Mucosa of rectum (tissue), 2 donors: Measurements from ENCODE around the gene HS1BP3.

Experiments used
- H3K27ac ChIP-seq, 2 donors: one replicate each; pipeline ENCODE4 v1.7.0; 2013; ENCODE audit warnings: inconsistent platforms in 2 of 2, low read depth in 2 of 2, low read length in 2 of 2
- H3K27me3 ChIP-seq, 2 donors: one replicate each; pipeline ENCODE4 v1.7.0; 2013; ENCODE audit warnings: low read length in 2 of 2; ENCODE audit not compliant: control insufficient read depth in 2 of 2, insufficient read depth in 2 of 2
- H3K36me3 ChIP-seq, 2 donors: one replicate each; pipeline ENCODE4 v1.7.0; 2013; ENCODE audit warnings: low read length in 2 of 2; ENCODE audit not compliant: control insufficient read depth in 2 of 2, insufficient read depth in 2 of 2
- H3K4me1 ChIP-seq, 2 donors: one replicate each; pipeline ENCODE4 v1.7.0; 2013; ENCODE audit warnings: low read length in 2 of 2, mild to moderate bottlenecking in 1 of 2; ENCODE audit not compliant: control insufficient read depth in 2 of 2, insufficient read depth in 2 of 2
- H3K4me3 ChIP-seq, 2 donors: one replicate each; pipeline ENCODE4 v1.7.0; 2013; ENCODE audit warnings: low read length in 2 of 2
- H3K9ac ChIP-seq, 2 donors: one replicate each; pipeline ENCODE4 v1.7.0; 2013; ENCODE audit warnings: low read length in 2 of 2, low read depth in 1 of 2, mild to moderate bottlenecking in 1 of 2
- H3K9me3 ChIP-seq, 2 donors: one replicate each; pipeline ENCODE4 v1.7.0; 2013; ENCODE audit warnings: low read length in 2 of 2; ENCODE audit not compliant: control insufficient read depth in 2 of 2
- donor health status: healthy.
- donor health status: Normal muscosa, but diverticular disease.

Gene HS1BP3

DNA sequence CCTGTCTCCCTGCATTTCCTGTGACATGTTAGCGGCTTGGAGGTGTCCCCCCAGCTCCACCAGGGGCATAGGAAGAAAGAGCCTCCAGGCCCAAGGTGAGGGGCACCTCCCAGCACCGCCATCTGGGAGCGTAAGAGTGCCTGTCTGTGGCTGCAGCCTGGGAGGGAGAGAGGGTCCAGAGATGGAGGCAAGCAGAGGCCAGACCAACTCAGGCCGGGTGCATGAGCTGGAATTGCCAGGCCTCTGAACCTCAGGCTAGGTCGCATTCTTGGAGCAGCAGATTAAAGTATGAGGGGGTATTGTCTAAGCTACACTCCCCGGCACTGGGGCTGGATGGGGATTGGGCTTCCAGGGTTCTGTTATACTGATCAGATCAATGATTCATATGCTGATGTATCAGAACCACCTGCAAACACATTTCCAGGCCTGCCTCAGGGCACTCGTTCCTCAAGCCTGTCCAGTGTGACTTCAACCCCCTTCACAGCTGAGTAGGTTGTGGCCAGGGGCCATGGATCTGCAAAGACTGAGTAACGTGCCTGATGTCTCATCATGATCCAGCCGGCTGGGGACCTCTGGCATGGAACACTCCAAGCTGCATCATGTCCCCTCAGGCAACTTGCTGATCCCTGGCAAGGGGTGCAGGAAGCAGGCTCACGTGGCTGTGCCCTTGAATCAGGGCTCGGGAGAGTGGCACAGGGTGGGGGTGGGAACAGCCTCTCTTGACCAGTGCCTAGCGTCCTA lies 73.2 kb downstream of the HS1BP3 start:
- H3K4me3 ChIP-seq: no peak overlapping the region
- no peak overlapping the region for H3K9ac ChIP-seq
- H3K9me3 ChIP-seq: peaks cover 0 to 2% of the 10 kb centered on the region in 2 donors
- peaks cover 5 to 26% of the 10 kb centered on the region in 2 donors for H3K4me1 ChIP-seq
- no peaks in the 10 kb centered on the region for H3K36me3 ChIP-seq
- no peaks in the 10 kb centered on the region for H3K27me3 ChIP-seq
- H3K27ac ChIP-seq: no peak overlapping the region

DNA sequence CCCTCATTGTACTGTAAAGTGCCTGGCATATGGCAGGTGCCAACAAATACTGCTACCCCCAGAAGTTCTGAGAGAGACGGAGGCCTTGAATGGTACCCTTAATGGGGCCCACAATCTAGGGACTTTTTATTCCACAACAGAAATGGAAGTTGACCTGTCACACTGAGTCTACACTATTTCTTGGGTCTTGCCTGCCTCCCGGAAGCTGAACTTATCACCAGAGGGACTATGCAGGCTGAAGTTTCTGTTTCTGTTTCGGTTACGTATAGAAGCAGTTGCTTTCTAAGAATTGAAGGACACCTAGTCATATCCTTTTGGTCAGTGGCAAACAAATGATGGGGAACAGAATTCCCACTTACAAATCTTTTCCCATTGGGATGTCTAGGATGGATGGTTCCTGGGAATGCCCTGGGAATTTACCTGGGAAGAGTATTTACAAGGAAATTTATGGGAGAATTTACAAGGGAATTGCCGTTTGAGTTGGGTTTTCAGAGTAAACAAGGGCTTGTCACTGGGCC lies 74.2 kb downstream of the HS1BP3 start:
- no peaks in the 10 kb centered on the region for H3K36me3 ChIP-seq
- no peaks in the 10 kb centered on the region for H3K27me3 ChIP-seq
- H3K4me3 ChIP-seq: peak overlapping the region; percentile 17 to 37
- H3K9ac ChIP-seq: peak overlapping the region in 1 of 2 donors; percentile 24
- H3K9me3 ChIP-seq: peaks cover 0 to 2% of the 10 kb centered on the region in 2 donors
- H3K4me1 ChIP-seq: peaks cover 5 to 26% of the 10 kb centered on the region in 2 donors
- H3K27ac ChIP-seq: peak overlapping the region; percentile 40 to 48

DNA sequence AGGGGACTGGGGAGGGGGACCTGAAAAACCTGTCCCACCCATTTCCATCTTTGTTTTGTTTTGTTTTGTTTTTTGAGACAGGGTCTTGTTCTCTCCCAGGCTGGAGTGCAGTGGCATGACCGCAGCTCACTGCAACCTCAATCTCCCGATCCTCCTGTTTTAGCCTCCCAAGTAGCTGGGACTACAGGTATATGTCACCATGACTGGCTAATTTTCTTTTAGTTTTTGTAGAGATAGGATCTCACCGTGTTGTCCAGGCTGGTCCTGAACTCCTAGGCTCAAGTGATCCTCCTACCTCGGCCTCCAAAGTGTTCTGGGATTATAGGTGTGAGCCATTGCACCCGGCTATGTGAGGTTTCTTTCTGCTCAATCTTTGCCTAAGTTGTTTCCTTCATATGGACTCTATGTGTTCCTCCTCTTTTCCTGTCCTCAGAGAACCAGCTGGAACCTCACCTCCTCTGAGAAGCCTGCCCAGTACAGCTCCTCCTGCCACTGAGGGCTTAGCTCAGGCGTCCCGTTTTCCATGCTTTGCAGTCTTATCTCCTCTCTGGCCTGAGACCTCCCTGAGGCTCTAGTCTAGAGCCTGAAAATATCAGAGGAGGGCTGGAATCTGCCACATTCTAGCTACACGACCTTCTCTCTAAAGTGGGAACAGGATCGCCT lies 74.8 kb downstream of the HS1BP3 start:
- peak overlapping the region in 1 of 2 donors; percentile 24 for H3K9ac ChIP-seq
- H3K27me3 ChIP-seq: no peaks in the 10 kb centered on the region
- H3K4me3 ChIP-seq: peak overlapping the region; percentile 17 to 37
- H3K9me3 ChIP-seq: no peaks in the 10 kb centered on the region
- peak overlapping the region; percentile 12 to 48 for H3K27ac ChIP-seq
- peaks cover 5 to 26% of the 10 kb centered on the region in 2 donors for H3K4me1 ChIP-seq
- no peaks in the 10 kb centered on the region for H3K36me3 ChIP-seq

DNA sequence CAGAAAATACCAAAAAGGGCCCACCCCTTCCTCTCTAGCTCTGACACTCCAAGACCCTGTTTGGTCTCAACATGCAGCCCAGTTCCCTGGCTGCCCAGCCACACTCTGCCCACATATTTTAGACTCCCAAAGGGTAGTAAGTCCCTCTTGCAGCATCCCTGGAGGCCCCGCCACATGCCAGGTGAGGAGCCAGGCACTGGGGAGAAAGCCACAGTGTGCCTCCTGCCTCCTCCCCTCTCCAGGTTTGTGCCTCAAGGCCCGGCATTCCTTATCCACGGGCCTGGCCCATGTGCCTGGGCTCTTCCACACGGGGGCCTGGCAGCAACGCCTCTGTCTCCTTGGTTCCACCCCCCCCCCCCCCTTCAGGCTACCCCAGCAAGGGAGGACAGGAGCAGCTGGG lies 75.5 kb downstream of the HS1BP3 start:
- H3K4me3 ChIP-seq: no peak overlapping the region
- H3K27me3 ChIP-seq: no peaks in the 10 kb centered on the region
- no peaks in the 10 kb centered on the region for H3K36me3 ChIP-seq
- no peak overlapping the region for H3K27ac ChIP-seq
- no peak overlapping the region for H3K9ac ChIP-seq
- no peaks in the 10 kb centered on the region for H3K9me3 ChIP-seq
- peaks cover 5 to 26% of the 10 kb centered on the region in 2 donors for H3K4me1 ChIP-seq

DNA sequence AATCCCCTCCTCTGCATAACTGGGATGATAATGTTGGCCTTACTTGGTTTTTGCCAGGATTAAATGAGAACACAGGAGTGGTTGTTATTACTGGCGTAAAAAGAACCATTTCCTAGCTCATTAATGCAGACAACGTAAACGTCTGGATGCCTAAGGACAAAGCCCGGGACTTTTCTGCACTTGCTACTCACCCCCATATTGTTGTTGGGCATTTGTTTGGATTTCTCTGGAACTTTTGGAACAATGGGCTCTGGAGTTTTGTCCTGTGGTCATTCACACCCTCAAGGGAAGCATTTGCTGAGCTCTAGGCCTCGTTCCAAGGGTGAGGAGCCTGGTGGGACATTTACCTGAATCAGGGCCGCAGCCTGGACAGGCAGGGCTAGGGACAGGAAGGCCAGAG lies 76.0 kb downstream of the HS1BP3 start:
- no peak overlapping the region for H3K27ac ChIP-seq
- H3K4me3 ChIP-seq: no peak overlapping the region
- H3K36me3 ChIP-seq: no peaks in the 10 kb centered on the region
- no peak overlapping the region for H3K9ac ChIP-seq
- no peaks in the 10 kb centered on the region for H3K27me3 ChIP-seq
- H3K4me1 ChIP-seq: peaks cover 5 to 26% of the 10 kb centered on the region in 2 donors
- H3K9me3 ChIP-seq: no peaks in the 10 kb centered on the region

DNA sequence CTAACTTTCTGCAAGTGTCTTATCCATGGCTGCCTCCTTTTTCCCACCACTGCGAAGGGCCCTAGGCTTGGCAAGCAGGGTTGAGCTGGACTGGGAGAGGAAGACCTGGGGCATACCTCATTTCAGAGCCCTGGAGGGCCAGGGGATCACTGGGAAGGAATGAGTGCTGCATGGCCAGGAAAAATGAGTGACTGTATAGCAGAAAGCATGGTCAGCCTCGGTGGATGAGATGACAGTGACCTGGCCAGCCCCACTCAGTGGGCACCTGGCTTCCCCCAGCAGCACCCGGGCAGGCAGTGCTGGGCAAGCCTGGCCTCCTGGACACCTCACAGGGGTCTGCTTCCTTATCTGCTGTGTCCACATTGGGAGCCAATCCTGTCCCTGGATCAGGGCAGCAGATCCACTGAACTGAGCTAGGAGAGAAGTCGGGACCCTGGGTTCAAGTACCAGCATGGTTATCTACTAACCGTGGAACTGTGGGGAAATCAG lies 76.4 kb downstream of the HS1BP3 start:
- H3K4me3 ChIP-seq: no peak overlapping the region
- H3K27me3 ChIP-seq: no peaks in the 10 kb centered on the region
- H3K4me1 ChIP-seq: peaks cover 5 to 24% of the 10 kb centered on the region in 2 donors
- no peaks in the 10 kb centered on the region for H3K9me3 ChIP-seq
- no peaks in the 10 kb centered on the region for H3K36me3 ChIP-seq
- H3K27ac ChIP-seq: no peak overlapping the region
- no peak overlapping the region for H3K9ac ChIP-seq

DNA sequence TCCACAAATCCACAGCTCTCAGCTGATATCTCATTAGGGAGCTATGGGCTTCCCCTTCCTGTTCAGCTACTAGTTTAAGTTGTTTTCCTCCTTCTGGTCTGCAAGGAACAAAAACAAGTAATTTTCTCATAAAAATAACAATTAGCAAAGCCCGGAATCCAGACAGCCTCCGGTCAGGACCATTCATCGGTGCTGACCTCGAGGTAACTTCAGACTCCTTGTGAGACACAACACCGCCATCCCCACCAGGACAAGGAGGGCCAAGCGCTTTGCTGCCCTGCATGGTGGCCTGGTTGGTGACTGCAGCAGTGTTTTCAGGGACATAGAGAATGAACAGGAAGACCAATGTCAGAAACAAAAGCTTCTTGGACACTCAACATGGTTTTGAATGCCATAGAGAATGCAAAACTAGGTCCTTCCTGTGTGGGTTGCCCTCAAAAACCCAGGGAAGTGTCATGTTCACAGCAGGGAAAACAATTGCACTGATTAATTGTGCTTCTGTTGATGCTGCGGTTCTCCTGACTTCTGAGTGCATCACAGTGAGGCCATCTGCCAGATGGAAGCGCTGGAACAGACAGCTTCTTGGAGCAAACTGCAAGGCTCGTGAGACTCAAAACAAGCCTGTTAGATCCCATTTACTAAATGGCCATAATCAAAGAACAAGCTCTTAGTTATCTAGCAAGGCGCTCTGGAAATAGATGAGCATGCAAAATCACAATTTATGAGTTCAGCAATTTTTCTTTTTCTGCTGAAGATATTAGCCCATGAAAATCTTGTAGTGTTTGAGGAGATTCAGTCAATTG lies 77.1 kb downstream of the HS1BP3 start:
- Histone ChIP-seq H3K9ac (no peak overlapping the region), H3K4me3 (no peak overlapping the region)

DNA sequence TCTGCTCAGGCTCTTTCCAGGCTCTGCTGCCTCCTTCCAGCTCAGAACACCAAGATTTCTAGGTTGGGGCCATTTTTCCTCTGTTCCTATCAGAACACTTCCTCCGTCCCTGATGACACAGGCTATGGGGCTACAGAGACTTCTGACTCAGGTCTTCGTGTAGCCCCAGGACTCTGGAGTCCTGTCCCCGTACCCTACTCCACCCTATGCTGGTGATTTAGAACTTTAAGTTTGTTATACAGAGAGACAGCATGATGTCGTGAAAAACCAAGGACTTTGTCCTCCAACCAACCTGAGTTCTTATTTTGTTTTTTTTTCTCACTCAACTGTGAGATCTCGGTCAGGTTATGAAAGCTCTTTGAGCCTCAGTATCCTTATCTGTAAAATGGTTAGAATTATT lies 78.7 kb downstream of the HS1BP3 start:
- peaks cover 5 to 11% of the 10 kb centered on the region in 2 donors for H3K4me1 ChIP-seq
- no peaks in the 10 kb centered on the region for H3K27me3 ChIP-seq
- H3K9ac ChIP-seq: no peak overlapping the region
- no peak overlapping the region for H3K27ac ChIP-seq
- no peaks in the 10 kb centered on the region for H3K9me3 ChIP-seq
- H3K4me3 ChIP-seq: no peak overlapping the region
- H3K36me3 ChIP-seq: no peaks in the 10 kb centered on the region

More for the DNA sequence above, 77.1 kb downstream of the HS1BP3 start:
- no peaks in the 10 kb centered on the region for H3K27me3 ChIP-seq
- H3K4me1 ChIP-seq: peaks cover 5 to 17% of the 10 kb centered on the region in 2 donors
- H3K27ac ChIP-seq: no peak overlapping the region
- no peaks in the 10 kb centered on the region for H3K9me3 ChIP-seq
- no peaks in the 10 kb centered on the region for H3K36me3 ChIP-seq

DNA sequence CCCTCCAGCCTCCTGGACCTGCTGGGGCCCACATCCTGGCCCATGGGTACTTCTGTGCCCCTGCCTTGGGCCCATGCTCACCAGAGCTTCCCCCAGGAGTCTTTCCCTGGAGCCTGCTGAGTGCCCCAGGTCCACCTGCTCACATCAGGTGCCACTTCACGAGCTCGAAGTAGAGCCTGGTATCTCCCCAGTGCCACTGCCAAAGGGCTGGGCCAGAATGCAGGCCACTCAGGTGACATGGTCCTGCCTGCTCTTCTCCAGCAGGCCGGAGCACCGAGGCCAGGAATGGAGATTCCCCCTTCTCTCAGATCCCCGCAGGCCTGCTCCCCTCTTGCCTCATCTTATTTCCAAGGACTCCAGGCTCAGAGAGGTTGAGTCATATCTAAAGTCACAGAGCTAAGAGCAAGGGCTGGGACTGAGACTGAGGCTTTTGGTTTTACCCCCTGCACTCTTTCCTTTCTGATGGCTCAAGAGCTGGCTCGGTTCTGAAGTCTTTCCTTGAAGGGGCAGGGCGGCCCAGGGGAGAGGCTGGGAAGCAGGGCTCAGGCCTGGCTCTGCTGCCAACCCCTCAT lies 79.2 kb downstream of the HS1BP3 start:
- peaks cover 5 to 7% of the 10 kb centered on the region in 2 donors for H3K4me1 ChIP-seq
- H3K27ac ChIP-seq: no peak overlapping the region
- no peaks in the 10 kb centered on the region for H3K9me3 ChIP-seq
- H3K4me3 ChIP-seq: no peak overlapping the region
- H3K27me3 ChIP-seq: no peaks in the 10 kb centered on the region
- no peak overlapping the region for H3K9ac ChIP-seq
- no peaks in the 10 kb centered on the region for H3K36me3 ChIP-seq
